Suprapubic skin (tissue), 4 donors: ENCODE data around the gene MTFR2. TPM values are rescaled to one million over a fixed set of nuclear protein-coding genes. Genes with fewer than 3 reads are reported as not detected.

ENCODE experiments used
- DNase-seq, 2 donors: peaks; one replicate each; pipeline ENCODE4 v3.0.0-alpha.2; 2019; ENCODE audit warnings: low spot score in 2 of 2
- H3K27ac ChIP-seq: fragments of 200-600 bp; sonication (generic); one replicate; pipeline ENCODE4 v1.5.1; 2019
- H3K27me3 ChIP-seq: fragments of 200-600 bp; sonication (generic); one replicate; pipeline ENCODE4 v1.5.1; 2019
- H3K36me3 ChIP-seq: fragments of 200-600 bp; sonication (generic); one replicate; pipeline ENCODE4 v1.5.1; 2019
- H3K4me1 ChIP-seq: fragments of 200-600 bp; sonication (generic); one replicate; pipeline ENCODE4 v1.5.1; 2019
- H3K4me3 ChIP-seq: fragments of 200-600 bp; sonication (generic); one replicate; pipeline ENCODE4 v1.5.1; 2019; ENCODE audit warnings: mild to moderate bottlenecking
- H3K9me3 ChIP-seq: fragments of 200-600 bp; sonication (generic); one replicate; pipeline ENCODE4 v1.5.1; 2019
- EP300 ChIP-seq: sonication (generic); formaldehyde crosslinking; IDR thresholded peaks from one replicate; pipeline ENCODE4 v1.6.1; 2017; ENCODE audit warnings: antibody characterized with exemption
- POLR2A ChIP-seq, 2 donors: fragments of 450-650 bp; IDR thresholded peaks; one replicate each; pipeline ENCODE4 v1.6.1; 2017; ENCODE audit warnings: antibody characterized with exemption in 2 of 2, mild to moderate bottlenecking in 2 of 2, moderate library complexity in 2 of 2
- POLR2AphosphoS5 ChIP-seq, 3 donors: sonication (generic); formaldehyde crosslinking; IDR thresholded peaks; one replicate each; pipeline ENCODE4 v1.6.1; 2017; ENCODE audit warnings: antibody characterized with exemption in 3 of 3
- WGBS: methylation state at CpG from one replicate; pipeline ENCODE4 v1.1.5; 2018; 5-methylcytosine and 5-hydroxymethylcytosine counted together
- total RNA-seq, 4 donors: library from RNA; depleted of rRNA; stranded (reverse); fragments of >200 nt; gene quantifications; one replicate each; pipeline ENCODE4 v1.1.0, GENCODE V29; 2016
- TF ChIP-seq, protein P1 (sequence below), 2 donors: fragments of 200-600 bp in 1 of 2; fragments of 450-650 bp in 1 of 2; sonication (generic) in 1 of 2; IDR thresholded peaks; one replicate each; pipeline ENCODE4 v1.5.1; 2016 to 2019; ENCODE audit warnings: antibody characterized with exemption in 2 of 2, mild to moderate bottlenecking in 1 of 2, moderate library complexity in 1 of 2

The MTFR2 gene
- total RNA-seq, 4 donors from 2014 or later: 2.2 to 4.7 (median 2.4) TPM

DNA sequence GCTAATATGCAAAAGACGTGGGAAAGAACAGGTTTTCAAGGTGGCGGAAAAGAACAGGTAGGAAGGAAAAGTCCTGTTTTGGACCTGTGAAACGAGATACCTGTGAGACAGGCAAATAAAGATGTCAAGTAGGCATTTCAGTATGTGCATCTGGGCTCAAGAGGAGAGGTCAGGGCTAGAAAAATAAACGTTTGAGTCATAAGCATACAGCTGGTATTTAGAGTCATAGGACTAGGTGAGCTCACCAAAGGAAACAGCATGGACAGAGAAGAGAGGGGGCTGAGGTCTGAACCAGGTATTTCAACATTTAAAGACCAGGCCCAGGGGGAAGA is 14.9 kb downstream of the MTFR2 start:
- no peaks in the 10 kb centered on the region for H3K36me3 ChIP-seq
- TF ChIP-seq POLR2A (IDR thresholded peaks at IDR 0.05): no peak
- TF ChIP-seq, protein P1, sequence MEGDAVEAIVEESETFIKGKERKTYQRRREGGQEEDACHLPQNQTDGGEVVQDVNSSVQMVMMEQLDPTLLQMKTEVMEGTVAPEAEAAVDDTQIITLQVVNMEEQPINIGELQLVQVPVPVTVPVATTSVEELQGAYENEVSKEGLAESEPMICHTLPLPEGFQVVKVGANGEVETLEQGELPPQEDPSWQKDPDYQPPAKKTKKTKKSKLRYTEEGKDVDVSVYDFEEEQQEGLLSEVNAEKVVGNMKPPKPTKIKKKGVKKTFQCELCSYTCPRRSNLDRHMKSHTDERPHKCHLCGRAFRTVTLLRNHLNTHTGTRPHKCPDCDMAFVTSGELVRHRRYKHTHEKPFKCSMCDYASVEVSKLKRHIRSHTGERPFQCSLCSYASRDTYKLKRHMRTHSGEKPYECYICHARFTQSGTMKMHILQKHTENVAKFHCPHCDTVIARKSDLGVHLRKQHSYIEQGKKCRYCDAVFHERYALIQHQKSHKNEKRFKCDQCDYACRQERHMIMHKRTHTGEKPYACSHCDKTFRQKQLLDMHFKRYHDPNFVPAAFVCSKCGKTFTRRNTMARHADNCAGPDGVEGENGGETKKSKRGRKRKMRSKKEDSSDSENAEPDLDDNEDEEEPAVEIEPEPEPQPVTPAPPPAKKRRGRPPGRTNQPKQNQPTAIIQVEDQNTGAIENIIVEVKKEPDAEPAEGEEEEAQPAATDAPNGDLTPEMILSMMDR (IDR thresholded peaks at IDR 0.05): no peak
- TF ChIP-seq POLR2AphosphoS5 (IDR thresholded peaks at IDR 0.05): no peak
- no peak for TF ChIP-seq EP300
- no peak overlapping the region for H3K4me3 ChIP-seq
- DNase-seq: no peak
- no peak overlapping the region for H3K27ac ChIP-seq
- no peaks in the 10 kb centered on the region for H3K4me1 ChIP-seq
- 88% methylated on average over 4 of the region's 4 CpGs for WGBS
- no peaks in the 10 kb centered on the region for H3K9me3 ChIP-seq
- H3K27me3 ChIP-seq: no peaks in the 10 kb centered on the region

DNA sequence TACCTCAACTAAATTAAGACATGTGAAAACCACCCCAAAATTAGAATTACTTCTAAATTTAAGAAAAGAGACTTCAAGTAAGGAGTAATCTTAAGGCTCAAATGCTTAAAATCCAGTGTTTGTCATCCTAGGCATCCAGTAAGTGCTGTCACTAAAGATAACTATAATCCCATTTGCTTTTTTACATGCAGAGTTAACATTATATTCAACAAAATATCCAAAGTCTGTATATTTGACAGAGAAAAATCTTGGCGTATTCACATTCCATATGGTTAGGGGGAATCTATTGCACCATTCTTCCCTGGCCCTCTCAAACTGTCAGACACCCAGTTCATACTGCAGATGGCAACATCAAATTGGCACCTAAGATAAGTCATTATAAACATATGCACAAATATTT is 17.4 kb downstream of the MTFR2 start:
- WGBS: 93% methylated on average over 1 of the region's 1 CpG
- Histone ChIP-seq H3K27me3 (no peaks in the 10 kb centered on the region), H3K4me3 (no peak overlapping the region), H3K27ac (no peak overlapping the region), H3K9me3 (no peaks in the 10 kb centered on the region), H3K4me1 (no peaks in the 10 kb centered on the region), H3K36me3 (no peaks in the 10 kb centered on the region)
- DNase-seq: no peak
- TF ChIP-seq, protein P1 (IDR thresholded peaks at IDR 0.05): no peak

DNA sequence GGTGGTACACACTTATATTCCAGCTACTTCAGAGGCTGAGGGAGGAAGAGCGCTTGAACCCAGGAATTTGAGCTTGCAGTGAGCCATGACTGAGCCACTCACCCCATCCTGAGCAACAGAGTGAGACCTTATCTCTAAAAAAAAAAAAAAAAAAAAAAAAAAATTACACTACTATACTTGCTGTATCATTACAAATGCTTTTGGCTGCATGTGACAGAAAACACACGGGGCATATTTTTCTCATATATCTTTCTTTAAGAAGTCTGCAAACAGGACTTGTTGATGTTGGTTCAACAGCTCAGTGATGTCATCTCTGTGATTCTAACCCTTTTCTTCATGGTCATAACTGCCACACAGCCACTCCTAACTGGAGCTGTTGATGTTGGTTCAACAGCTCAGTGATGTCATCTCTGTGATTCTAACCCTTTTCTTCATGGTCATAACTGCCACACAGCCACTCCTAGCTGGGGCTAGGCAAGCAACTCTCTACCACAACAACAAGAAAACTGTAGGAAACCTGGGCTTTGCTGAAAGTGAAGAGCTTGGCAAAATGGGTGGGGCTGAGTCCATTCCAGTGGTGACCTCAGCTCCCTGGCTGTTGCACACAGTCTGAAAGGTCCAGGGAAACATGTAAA is 19.8 kb downstream of the MTFR2 start:
- Histone ChIP-seq H3K36me3 (no peaks in the 10 kb centered on the region), H3K9me3 (no peaks in the 10 kb centered on the region), H3K4me1 (peaks cover 10% of the 10 kb centered on the region), H3K27me3 (no peaks in the 10 kb centered on the region), H3K4me3 (no peak overlapping the region), H3K27ac (no peak overlapping the region)
- TF ChIP-seq, protein P1 (IDR thresholded peaks at IDR 0.05): no peak
- TF ChIP-seq EP300 (no peak), POLR2A (IDR thresholded peaks at IDR 0.05) (no peak), POLR2AphosphoS5 (IDR thresholded peaks at IDR 0.05) (no peak)
- 93% methylated on average over 2 of the region's 2 CpGs for whole genome bisulfite sequencing
- DNase-seq: no peak

DNA sequence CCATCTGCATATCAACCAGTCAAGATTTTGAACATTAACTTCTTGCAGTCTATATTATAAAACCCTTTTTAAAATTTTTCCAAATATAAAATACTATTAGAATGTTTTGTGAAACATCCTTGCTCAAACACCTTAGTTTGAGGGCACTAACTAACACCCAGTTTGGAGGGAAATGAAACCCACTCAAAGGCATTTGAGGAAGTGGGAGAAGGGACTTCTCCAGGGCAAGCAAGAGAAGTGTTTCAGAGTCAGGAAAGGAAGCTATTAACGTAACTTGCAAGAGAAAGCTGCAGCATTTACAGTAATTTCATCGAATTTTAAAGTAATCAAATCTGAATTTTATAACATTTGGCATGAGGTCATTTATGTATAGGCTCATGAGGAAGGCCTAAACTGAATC is 21.3 kb downstream of the MTFR2 start:
- H3K27ac ChIP-seq: no peak overlapping the region
- H3K36me3 ChIP-seq: no peaks in the 10 kb centered on the region
- H3K4me1 ChIP-seq: peaks cover 10% of the 10 kb centered on the region
- no peaks in the 10 kb centered on the region for H3K27me3 ChIP-seq
- WGBS: 83% methylated on average over 2 of the region's 2 CpGs
- H3K4me3 ChIP-seq: no peak overlapping the region
- no peaks in the 10 kb centered on the region for H3K9me3 ChIP-seq
- TF ChIP-seq POLR2AphosphoS5 (IDR thresholded peaks at IDR 0.05) (no peak), EP300 (no peak), POLR2A (IDR thresholded peaks at IDR 0.05) (no peak)
- TF ChIP-seq, protein P1 (IDR thresholded peaks at IDR 0.05): no peak
- no peak for DNase-seq

DNA sequence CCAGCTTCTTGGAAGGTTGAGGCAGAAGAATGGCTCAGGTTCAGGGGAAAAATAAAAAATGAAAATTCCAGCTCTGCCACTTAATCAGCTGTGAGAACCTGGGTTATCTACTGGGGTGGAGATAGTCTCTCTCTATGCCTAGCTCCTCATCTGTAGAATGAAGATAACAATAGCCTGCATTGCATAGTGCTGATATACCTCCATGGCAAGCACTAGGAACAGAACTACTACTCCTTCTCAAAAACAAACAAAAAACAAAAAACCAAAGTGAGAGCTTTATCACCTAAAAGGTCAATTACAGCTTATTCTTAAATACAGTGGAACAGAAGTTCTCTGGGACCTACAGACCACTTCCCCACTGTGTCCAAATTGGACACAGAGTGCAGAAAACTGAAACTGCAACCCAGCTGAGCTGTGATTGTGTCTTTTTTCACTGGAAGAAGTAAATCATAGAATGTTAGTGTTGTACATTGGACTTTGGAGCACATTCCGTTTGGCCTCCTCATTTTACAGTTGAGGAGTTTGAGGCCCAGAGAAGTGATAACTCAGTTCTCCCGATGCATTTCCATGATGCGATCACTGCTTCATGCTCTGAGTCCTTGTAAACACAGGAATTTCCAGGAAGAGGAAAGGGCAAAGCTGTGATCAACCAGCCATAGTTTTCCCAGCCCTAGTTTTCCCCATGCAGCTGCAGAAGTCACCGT is 23.3 kb downstream of the MTFR2 start:
- Histone ChIP-seq H3K36me3 (no peaks in the 10 kb centered on the region), H3K4me1 (peaks cover 10% of the 10 kb centered on the region), H3K9me3 (no peaks in the 10 kb centered on the region), H3K27ac (no peak overlapping the region), H3K4me3 (peak overlapping the region; percentile 21), H3K27me3 (no peaks in the 10 kb centered on the region)
- 87% methylated on average over 4 of the region's 4 CpGs for WGBS
- TF ChIP-seq, protein P1 (IDR thresholded peaks at IDR 0.05): no peak
- no peak for TF ChIP-seq POLR2A (IDR thresholded peaks at IDR 0.05)
- TF ChIP-seq POLR2AphosphoS5 (IDR thresholded peaks at IDR 0.05): no peak
- no peak for TF ChIP-seq EP300
- DNase-seq: no peak
